SK-N-SH treated with all-trans-retinoic acid at 6 μM for 48 hours (cell line): ENCODE measurements around the gene COLGALT1.

Experiments
- ATAC-seq: fragments of 200-7000 bp; cut with Tn5 transposase; 3 replicates; pipeline ENCODE4 v1.9.1; 2020; ENCODE audit warnings: mild to moderate bottlenecking, moderate library complexity
- ARNTL ChIP-seq: fragments of 450-650 bp; formaldehyde crosslinking; IDR thresholded peaks from 2 replicates; pipeline ENCODE4 v1.5.0; 2020; ENCODE audit warnings: low read depth, mild to moderate bottlenecking, moderate library complexity, borderline replicate concordance
- BACH2 ChIP-seq: fragments of 250-450 bp; sonication (Bioruptor Pico); IDR thresholded peaks from 2 replicates; pipeline ENCODE4 v1.9.0; 2021; ENCODE audit warnings: mild to moderate bottlenecking, borderline replicate concordance
- ESRRG ChIP-seq: fragments of 250-450 bp; sonication (Bioruptor Pico); IDR thresholded peaks from 2 replicates; pipeline ENCODE4 v1.6.1; 2021; ENCODE audit warnings: mild to moderate bottlenecking
- GLIS3 ChIP-seq: fragments of 250-450 bp; sonication (Bioruptor Pico); IDR thresholded peaks from 2 replicates; pipeline ENCODE4 v1.5.0; 2020; ENCODE audit warnings: mild to moderate bottlenecking, moderate library complexity
- ISL1 ChIP-seq: fragments of 250-450 bp; sonication (Bioruptor Pico); IDR thresholded peaks from 2 replicates; pipeline ENCODE4 v2.1.2; 2022; ENCODE audit warnings: mild to moderate bottlenecking, moderate library complexity
- OSR1 ChIP-seq: fragments of 250-450 bp; sonication (Bioruptor Pico); IDR thresholded peaks from 2 replicates; pipeline ENCODE4 v1.8.0; 2022; ENCODE audit warnings: moderate library complexity, mild to moderate bottlenecking, inconsistent platforms
- PPARA ChIP-seq: fragments of 250-450 bp; sonication (Bioruptor Pico); IDR thresholded peaks from 2 replicates; pipeline ENCODE4 v1.5.0; 2020; ENCODE audit warnings: mild to moderate bottlenecking, borderline replicate concordance
- RARB ChIP-seq: fragments of 250-450 bp; sonication (Bioruptor Pico); IDR thresholded peaks from 2 replicates; pipeline ENCODE4 v1.8.0; 2021; ENCODE audit warnings: mild to moderate bottlenecking, moderate library complexity
- SNAI2 ChIP-seq: fragments of 250-450 bp; sonication (Bioruptor Pico); IDR thresholded peaks from 2 replicates; pipeline ENCODE4 v1.5.0; 2020; ENCODE audit warnings: mild to moderate bottlenecking, moderate library complexity
- TCF4 ChIP-seq: fragments of 250-450 bp; sonication (Bioruptor Pico); IDR thresholded peaks from 2 replicates; pipeline ENCODE4 v1.8.0; 2021; ENCODE audit warnings: mild to moderate bottlenecking, moderate library complexity, borderline replicate concordance
- TOX ChIP-seq: fragments of 250-450 bp; sonication (Bioruptor Pico); IDR thresholded peaks from 2 replicates; pipeline ENCODE4 v1.8.0; 2021; ENCODE audit warnings: mild to moderate bottlenecking, moderate library complexity, borderline replicate concordance
- ZC3H10 ChIP-seq: fragments of 250-450 bp; sonication (Bioruptor Pico); IDR thresholded peaks from 2 replicates; pipeline ENCODE4 v1.5.1; 2021; ENCODE audit warnings: mild to moderate bottlenecking, moderate library complexity
- ZFP3 ChIP-seq: fragments of 250-450 bp; sonication (Bioruptor Pico); IDR thresholded peaks from 2 replicates; pipeline ENCODE4 v1.5.0; 2020; ENCODE audit warnings: mild to moderate bottlenecking, moderate library complexity
- ZNF565 ChIP-seq: fragments of 450-650 bp; formaldehyde crosslinking; conservative IDR thresholded peaks from 2 replicates; pipeline ENCODE4 v1.5.0; 2020; ENCODE audit warnings: low read depth, mild to moderate bottlenecking, moderate library complexity
- ZNF70 ChIP-seq: fragments of 450-650 bp; formaldehyde crosslinking; IDR thresholded peaks from 2 replicates; pipeline ENCODE4 v1.5.0; 2020; ENCODE audit warnings: mild to moderate bottlenecking, moderate library complexity
- ZNF8 ChIP-seq: fragments of 450-650 bp; formaldehyde crosslinking; IDR thresholded peaks from 2 replicates; pipeline ENCODE4 v1.5.0; 2020; ENCODE audit warnings: mild to moderate bottlenecking, moderate library complexity
- TF ChIP-seq, protein P1 (sequence below): fragments of 250-450 bp; sonication (Bioruptor Pico); IDR thresholded peaks from 2 replicates; pipeline ENCODE4 v1.5.0; 2020; ENCODE audit warnings: mild to moderate bottlenecking, moderate library complexity
- TF ChIP-seq, protein P2 (sequence below): fragments of 250-450 bp; sonication (Bioruptor Pico); IDR thresholded peaks from 2 replicates; pipeline ENCODE4 v1.8.0; 2021; ENCODE audit warnings: low read depth, mild to moderate bottlenecking, moderate library complexity, borderline replicate concordance
- TF ChIP-seq, protein P3 (sequence below): fragments of 250-450 bp; sonication (Bioruptor Pico); IDR thresholded peaks from 2 replicates; pipeline ENCODE4 v1.5.1; 2020; ENCODE audit warnings: low read depth, mild to moderate bottlenecking, moderate library complexity
- TF ChIP-seq, protein P4 (sequence below): fragments of 250-450 bp; sonication (Bioruptor Pico); IDR thresholded peaks from 2 replicates; pipeline ENCODE4 v1.5.1; 2021; ENCODE audit warnings: mild to moderate bottlenecking, moderate library complexity

The COLGALT1 gene

DNA sequence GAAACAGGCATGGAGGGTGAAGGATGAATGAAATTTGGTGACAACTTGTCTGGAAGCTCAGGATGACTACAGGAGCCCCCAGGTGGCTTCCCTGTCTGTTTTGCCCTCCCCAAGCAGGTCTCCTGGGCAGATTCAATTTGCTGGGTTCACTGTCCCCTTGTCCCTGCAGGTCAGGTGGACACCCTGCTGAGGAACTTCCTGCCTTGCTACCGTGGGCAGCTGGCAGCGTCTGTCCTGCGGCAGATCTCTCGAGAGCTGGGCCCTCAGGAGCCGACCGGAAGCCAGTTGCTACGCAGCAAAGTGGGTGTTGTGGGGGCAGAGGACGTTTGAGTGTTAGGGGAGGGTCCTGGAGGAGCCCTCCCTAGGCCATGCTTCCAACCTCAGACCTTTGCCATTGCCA, 24.9 kb upstream of the COLGALT1 start (continued):
- TF ChIP-seq ARNTL (CRISPR knock-in tag): no peak

DNA sequence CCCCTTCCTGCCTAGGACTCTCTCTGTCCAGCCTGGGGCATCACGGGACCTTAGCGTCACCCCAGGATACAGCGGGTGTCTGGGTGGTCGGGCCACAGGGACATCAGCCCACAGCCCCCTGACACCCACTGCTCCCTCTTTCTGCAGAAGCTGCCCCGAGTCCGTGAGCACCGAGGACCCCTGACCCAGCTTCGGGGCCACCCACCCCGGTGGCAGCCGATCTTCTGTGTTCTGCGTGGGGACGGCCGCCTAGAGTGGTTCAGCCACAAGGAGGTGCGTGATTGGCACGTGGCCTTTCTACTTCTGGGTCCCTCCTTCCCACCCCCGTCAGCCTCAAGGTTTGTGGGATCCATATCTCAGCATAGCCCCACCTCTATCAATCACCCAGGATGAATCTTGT, 23.3 kb upstream of the COLGALT1 start:
- ATAC-seq: no peak
- TF ChIP-seq, protein P1, sequence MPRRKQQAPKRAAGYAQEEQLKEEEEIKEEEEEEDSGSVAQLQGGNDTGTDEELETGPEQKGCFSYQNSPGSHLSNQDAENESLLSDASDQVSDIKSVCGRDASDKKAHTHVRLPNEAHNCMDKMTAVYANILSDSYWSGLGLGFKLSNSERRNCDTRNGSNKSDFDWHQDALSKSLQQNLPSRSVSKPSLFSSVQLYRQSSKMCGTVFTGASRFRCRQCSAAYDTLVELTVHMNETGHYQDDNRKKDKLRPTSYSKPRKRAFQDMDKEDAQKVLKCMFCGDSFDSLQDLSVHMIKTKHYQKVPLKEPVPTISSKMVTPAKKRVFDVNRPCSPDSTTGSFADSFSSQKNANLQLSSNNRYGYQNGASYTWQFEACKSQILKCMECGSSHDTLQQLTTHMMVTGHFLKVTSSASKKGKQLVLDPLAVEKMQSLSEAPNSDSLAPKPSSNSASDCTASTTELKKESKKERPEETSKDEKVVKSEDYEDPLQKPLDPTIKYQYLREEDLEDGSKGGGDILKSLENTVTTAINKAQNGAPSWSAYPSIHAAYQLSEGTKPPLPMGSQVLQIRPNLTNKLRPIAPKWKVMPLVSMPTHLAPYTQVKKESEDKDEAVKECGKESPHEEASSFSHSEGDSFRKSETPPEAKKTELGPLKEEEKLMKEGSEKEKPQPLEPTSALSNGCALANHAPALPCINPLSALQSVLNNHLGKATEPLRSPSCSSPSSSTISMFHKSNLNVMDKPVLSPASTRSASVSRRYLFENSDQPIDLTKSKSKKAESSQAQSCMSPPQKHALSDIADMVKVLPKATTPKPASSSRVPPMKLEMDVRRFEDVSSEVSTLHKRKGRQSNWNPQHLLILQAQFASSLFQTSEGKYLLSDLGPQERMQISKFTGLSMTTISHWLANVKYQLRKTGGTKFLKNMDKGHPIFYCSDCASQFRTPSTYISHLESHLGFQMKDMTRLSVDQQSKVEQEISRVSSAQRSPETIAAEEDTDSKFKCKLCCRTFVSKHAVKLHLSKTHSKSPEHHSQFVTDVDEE (CRISPR knock-in tag): no peak
- TF ChIP-seq, protein P2, sequence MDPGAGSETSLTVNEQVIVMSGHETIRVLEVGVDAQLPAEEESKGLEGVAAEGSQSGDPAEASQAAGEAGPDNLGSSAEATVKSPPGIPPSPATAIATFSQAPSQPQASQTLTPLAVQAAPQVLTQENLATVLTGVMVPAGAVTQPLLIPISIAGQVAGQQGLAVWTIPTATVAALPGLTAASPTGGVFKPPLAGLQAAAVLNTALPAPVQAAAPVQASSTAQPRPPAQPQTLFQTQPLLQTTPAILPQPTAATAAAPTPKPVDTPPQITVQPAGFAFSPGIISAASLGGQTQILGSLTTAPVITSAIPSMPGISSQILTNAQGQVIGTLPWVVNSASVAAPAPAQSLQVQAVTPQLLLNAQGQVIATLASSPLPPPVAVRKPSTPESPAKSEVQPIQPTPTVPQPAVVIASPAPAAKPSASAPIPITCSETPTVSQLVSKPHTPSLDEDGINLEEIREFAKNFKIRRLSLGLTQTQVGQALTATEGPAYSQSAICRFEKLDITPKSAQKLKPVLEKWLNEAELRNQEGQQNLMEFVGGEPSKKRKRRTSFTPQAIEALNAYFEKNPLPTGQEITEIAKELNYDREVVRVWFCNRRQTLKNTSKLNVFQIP: no peak
- TF ChIP-seq ESRRG (no peak), TCF4 (no peak), ZC3H10 (no peak)

DNA sequence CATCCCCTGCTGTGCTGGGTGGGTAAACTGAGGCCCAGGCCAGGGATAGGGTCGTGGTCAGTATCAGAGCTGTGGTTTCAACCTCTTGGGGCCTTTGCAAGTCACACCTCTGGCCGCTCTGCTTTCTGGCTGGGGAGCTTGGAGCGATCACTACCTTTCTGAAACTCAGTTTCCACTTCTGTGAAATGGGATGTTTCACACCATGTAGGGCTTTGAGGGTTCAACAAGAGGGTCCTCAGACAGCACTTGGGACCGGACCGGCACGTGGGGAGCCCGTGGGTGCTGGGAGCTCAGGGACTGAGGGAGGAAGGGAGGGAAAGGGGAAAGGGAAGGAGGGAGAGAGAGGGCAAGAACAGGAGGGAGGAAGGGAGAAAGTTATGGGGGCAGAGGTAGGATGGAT, 22.9 kb upstream of the COLGALT1 start:
- TF ChIP-seq SNAI2 (no peak), RARB (CRISPR knock-in tag) (no peak), ZNF565 (no peak), ISL1 (CRISPR knock-in tag) (no peak), TOX (CRISPR knock-in tag) (no peak), ZFP3 (CRISPR knock-in tag) (no peak), GLIS3 (CRISPR knock-in tag) (no peak), ESRRG (no peak), ARNTL (CRISPR knock-in tag) (no peak), PPARA (no peak), ZNF8 (CRISPR knock-in tag) (no peak)
- TF ChIP-seq, protein P2: no peak
- TF ChIP-seq, protein P3, sequence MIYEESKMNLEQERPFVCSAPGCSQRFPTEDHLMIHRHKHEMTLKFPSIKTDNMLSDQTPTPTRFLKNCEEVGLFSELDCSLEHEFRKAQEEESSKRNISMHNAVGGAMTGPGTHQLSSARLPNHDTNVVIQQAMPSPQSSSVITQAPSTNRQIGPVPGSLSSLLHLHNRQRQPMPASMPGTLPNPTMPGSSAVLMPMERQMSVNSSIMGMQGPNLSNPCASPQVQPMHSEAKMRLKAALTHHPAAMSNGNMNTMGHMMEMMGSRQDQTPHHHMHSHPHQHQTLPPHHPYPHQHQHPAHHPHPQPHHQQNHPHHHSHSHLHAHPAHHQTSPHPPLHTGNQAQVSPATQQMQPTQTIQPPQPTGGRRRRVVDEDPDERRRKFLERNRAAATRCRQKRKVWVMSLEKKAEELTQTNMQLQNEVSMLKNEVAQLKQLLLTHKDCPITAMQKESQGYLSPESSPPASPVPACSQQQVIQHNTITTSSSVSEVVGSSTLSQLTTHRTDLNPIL (CRISPR knock-in tag): no peak
- TF ChIP-seq, protein P4, sequence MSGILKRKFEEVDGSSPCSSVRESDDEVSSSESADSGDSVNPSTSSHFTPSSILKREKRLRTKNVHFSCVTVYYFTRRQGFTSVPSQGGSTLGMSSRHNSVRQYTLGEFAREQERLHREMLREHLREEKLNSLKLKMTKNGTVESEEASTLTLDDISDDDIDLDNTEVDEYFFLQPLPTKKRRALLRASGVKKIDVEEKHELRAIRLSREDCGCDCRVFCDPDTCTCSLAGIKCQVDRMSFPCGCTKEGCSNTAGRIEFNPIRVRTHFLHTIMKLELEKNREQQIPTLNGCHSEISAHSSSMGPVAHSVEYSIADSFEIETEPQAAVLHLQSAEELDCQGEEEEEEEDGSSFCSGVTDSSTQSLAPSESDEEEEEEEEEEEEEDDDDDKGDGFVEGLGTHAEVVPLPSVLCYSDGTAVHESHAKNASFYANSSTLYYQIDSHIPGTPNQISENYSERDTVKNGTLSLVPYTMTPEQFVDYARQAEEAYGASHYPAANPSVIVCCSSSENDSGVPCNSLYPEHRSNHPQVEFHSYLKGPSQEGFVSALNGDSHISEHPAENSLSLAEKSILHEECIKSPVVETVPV (CRISPR knock-in tag): no peak
- no peak for ATAC-seq

DNA sequence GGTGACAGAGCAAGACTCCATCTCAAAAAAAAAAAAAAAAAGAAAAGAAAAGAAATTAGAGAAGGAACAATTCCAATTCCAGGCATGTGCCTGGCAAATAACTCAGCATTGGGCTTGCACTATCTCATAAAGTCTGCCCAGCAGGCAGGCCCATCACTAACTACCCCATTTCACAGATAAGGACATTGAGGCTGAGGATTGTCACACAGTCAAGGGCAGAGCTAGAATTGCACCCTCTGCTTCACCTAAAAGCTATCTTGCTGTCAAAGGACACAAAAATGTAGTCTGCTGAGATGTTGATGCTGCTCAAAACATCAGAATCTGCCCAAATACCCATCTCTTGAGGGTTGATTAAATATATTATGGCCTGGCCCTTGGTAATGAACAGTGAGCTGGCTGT, 20.7 kb upstream of the COLGALT1 start:
- no peak for ATAC-seq
- TF ChIP-seq OSR1 (CRISPR knock-in tag) (no peak), ZNF565 (no peak), RARB (CRISPR knock-in tag) (no peak), GLIS3 (CRISPR knock-in tag) (no peak), ZC3H10 (no peak), ZNF8 (CRISPR knock-in tag) (no peak), SNAI2 (no peak), ZFP3 (CRISPR knock-in tag) (no peak), ZNF70 (no peak), BACH2 (CRISPR knock-in tag) (no peak), ARNTL (CRISPR knock-in tag) (no peak)
- TF ChIP-seq, protein P4 (CRISPR knock-in tag): no peak
- TF ChIP-seq, protein P2: no peak
